Brain microvascular endothelial cell (primary cell): Measurements from ENCODE around the gene SIL1.
A peak's percentile ranks its signal among the peaks of the same experiment; 100 is the strongest.

Experiments
- DNase-seq: peaks from one replicate; pipeline ENCODE4 v3.0.0-alpha.2; 2020
- H3K27ac ChIP-seq: fragments of 250-450 bp; sonication (Bioruptor Pico); 2 replicates; pipeline ENCODE4 v1.5.1; 2020; ENCODE audit warnings: mild to moderate bottlenecking, moderate library complexity
- H3K27me3 ChIP-seq: fragments of 250-450 bp; sonication (Bioruptor Pico); replicated peaks from 2 replicates; pipeline ENCODE4 v1.5.1; 2020; ENCODE audit warnings: mild to moderate bottlenecking
- H3K36me3 ChIP-seq: fragments of 250-450 bp; sonication (Bioruptor Pico); replicated peaks from 2 replicates; pipeline ENCODE4 v1.5.1; 2020; ENCODE audit warnings: mild to moderate bottlenecking
- H3K4me3 ChIP-seq: 2 replicates; pipeline ENCODE4 v1.5.1; 2011; ENCODE audit warnings: low read depth, mild to moderate bottlenecking, control low read depth, low read length, moderate library complexity
- CTCF ChIP-seq: IDR thresholded peaks from 2 replicates; pipeline ENCODE4 v1.5.1; 2011; ENCODE audit warnings: low read depth, mild to moderate bottlenecking, moderate library complexity, low read length, control low read depth, inconsistent platforms; ENCODE audit errors: missing control alignments
- in situ Hi-C: cut with HindIII; loops from 2 replicates; pipeline ENCODE4 v1.10.0; 2017; ENCODE audit warnings: low sequenced_read_pairs, low pct_ligation_motif_present

The SIL1 gene

GRCh38 chr5:138932171-138932810 lies 265.9 kb downstream of the SIL1 start:
- no peak for DNase-seq
- peak; percentile 35 for TF ChIP-seq CTCF
- Histone ChIP-seq H3K36me3 (peaks cover 56% of the 10 kb centered on the region), H3K4me3 (no peak overlapping the region), H3K27ac (no peak overlapping the region), H3K27me3 (no peaks in the 10 kb centered on the region)
- in situ Hi-C loops: no loop called here

- DNase-seq: no peak
- Histone ChIP-seq H3K36me3 (peaks cover 72% of the 10 kb centered on the region), H3K27me3 (no peaks in the 10 kb centered on the region), H3K4me3 (no peak overlapping the region), H3K27ac (no peak overlapping the region)
- TF ChIP-seq CTCF: no peak
- in situ Hi-C loops: no loop called here
Measured at GRCh38 chr5:138930371-138931097, 267.6 kb downstream of the SIL1 start.

- Histone ChIP-seq H3K4me3 (no peak overlapping the region), H3K27ac (no peak overlapping the region), H3K36me3 (peaks cover 79% of the 10 kb centered on the region), H3K27me3 (no peaks in the 10 kb centered on the region)
- in situ Hi-C loops: no loop called here
- no peak for DNase-seq
- no peak for TF ChIP-seq CTCF
Measured at GRCh38 chr5:138929571-138929955, 268.6 kb downstream of the SIL1 start.

- DNase-seq: no peak
- in situ Hi-C loops: no loop called here
- H3K27me3 ChIP-seq: no peaks in the 10 kb centered on the region
- H3K36me3 ChIP-seq: peaks cover 76% of the 10 kb centered on the region
- no peak overlapping the region for H3K27ac ChIP-seq
- no peak for TF ChIP-seq CTCF
- H3K4me3 ChIP-seq: no peak overlapping the region
Measured at GRCh38 chr5:138927979-138928378, 270.2 kb downstream of the SIL1 start.

- TF ChIP-seq CTCF: no peak
- Histone ChIP-seq H3K4me3 (no peak overlapping the region), H3K27me3 (no peaks in the 10 kb centered on the region), H3K27ac (no peak overlapping the region), H3K36me3 (peaks cover 71% of the 10 kb centered on the region)
- DNase-seq: no peak
- in situ Hi-C loops: no loop called here
Measured at GRCh38 chr5:138927544-138927943, 270.6 kb downstream of the SIL1 start.
